HK-2 (cell line): Measurements from ENCODE around the gene BRICD5.
A peak's percentile ranks its signal among the peaks of the same experiment; 100 is the strongest.

ENCODE experiments used
- DNase-seq: peaks from one replicate; pipeline ENCODE4 v3.0.0-alpha.2; 2018; ENCODE audit not compliant: unreplicated experiment

Gene BRICD5

DNA sequence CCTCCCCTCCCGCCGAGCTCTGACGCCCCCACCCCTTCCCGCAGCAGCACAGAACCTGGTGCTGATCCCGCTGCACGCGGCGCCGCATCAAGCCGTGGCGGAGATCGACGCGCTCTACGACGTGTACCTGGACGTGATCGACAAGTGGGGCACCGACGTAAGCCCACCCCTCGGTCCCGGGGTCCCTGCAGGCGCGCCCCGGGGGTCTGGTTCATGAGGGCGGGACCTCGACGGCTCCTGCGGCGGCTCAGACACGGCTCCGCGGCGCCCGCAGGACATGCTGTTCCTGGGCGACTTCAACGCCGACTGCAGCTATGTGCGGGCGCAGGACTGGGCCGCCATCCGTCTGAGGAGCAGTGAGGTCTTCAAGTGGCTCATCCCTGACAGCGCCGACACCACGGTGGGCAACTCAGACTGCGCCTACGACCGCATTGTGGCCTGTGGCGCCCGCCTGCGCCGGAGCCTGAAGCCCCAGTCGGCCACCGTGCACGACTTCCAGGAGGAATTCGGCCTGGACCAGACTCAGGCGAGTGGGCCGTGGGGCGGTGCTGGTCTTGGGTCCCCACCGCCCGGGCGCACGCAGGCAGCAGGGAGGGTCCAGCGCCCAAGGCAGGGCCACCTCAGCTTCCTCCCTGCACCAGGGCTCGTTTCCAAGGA, 27.0 kb upstream of the BRICD5 start:
- DNase-seq, result no peak

DNA sequence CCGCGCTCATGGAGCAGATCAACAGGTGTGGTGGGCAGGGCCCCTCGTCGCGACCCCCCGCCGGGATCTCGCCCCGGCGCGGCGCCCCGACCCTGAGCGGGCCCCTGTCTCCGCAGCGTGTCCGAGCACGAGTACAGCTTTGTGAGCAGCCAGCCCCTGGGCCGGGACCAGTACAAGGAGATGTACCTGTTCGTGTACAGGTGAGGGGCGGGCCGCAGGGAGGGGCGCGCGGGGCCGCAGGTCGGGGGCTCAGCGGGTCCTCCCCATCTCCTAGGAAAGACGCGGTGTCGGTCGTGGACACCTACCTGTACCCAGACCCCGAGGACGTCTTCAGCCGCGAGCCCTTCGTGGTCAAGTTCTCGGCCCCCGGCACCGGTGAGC, 26.4 kb upstream of the BRICD5 start:
- no peak for DNase-seq

DNA sequence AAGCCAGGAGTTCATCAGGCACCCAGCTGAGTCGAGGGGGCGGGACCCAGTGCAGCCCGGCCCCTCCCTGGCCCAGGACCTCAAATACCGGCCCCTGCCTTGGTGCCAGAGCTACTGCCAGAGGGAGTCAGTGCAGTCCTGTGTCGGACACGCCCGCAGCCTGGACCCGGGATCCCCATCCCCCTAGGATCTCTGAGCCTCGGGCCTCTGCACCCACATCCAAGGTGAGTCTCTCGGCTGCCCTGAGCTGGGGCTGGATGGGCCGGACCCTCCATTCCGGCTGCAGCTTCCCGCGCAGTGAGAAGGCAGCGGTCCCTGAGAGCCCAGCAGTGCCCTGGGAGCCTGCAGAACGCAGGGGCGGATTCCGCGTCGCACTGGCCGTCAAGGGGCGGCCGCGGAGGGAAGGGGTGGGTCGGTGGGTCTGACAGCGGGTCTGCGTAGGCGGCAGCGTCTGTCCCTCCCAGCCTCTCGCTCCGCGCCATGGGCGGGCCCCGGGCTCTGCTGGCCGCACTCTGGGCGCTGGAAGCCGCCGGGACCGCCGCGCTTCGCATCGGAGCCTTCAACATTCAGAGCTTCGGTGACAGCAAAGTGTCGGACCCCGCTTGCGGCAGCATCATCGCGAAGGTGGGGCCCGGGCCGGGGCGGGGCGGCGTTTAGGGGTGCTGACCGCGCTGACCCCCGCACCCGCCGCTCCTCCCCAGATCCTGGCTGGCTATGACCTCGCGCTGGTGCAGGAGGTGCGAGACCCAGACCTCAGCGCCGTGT, 25.9 kb upstream of the BRICD5 start, which contains the start of gene DNASE1L2:
Gene DNASE1L2, plus strand, starts transcription at position 108 of the 765 bp plus-strand sequence. Its CDS starts 373 bp downstream, at position 481.
- no peak for DNase-seq

DNA sequence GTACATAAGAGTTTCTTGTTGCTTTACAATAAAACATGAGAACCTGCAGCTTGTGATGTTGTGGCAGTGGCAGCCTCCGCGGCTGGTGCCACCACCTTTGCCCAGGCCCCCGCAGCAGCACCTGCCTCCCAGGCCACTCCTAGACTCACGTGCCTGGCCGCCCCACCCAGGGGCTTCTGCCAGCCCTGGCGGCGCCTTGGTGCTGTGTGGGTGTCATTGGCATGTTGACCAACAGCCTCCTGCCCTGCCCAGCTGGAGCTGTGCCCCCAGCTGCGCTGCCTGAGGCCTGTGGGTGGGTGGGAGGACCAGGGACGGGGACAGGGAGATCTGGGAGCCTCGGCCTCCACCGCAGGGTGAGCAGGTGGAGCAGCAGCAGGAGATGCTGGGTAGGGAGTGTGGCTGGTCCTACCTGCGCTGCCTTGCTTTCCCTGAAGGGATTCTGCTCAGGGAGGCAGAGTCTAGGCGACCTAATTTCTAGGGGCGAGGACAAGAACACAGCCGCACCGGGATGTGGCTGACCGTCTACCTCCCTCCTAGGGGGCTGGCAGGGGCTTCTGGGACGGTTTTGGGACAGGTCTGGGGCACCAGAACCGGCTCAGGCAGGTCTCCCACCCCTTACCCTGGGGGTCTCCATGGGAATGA, 25.2 kb upstream of the BRICD5 start:
- DNase-seq, result no peak

DNA sequence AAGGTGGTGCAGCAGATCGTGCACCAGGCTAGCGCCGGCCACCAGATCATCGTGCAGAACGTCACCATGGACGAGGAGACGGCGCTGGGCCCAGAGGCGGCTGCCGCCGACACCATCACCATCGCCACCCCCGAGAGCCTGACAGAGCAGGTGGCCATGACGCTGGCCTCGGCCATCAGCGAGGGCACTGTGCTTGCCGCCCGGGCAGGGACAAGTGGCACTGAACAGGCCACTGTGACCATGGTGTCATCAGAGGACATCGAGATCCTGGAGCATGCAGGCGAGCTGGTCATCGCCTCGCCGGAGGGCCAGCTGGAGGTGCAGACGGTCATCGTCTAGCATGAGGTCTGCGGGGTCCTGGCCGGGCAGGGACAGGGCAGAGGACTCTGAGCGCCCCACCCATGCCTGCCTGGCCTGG, 24.6 kb upstream of the BRICD5 start:
- no peak for DNase-seq

DNA sequence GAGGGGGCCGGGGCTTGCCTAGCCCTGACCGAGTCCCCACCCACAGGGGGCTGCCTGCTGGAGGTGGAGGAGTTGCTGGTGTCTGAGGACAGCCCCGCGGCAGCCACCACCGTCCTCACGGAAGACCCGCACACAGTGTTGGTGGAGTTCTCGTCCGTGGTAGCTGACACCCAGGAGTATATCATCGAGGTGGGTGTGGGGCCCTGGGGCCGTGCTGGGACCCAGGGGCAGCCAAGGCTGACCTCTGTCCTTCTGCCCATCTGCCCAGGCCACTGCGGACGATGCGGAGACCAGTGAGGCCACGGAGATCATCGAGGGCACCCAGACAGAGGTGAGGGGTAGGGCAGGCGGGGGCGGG, 24.1 kb upstream of the BRICD5 start:
- DNase-seq, result no peak

DNA sequence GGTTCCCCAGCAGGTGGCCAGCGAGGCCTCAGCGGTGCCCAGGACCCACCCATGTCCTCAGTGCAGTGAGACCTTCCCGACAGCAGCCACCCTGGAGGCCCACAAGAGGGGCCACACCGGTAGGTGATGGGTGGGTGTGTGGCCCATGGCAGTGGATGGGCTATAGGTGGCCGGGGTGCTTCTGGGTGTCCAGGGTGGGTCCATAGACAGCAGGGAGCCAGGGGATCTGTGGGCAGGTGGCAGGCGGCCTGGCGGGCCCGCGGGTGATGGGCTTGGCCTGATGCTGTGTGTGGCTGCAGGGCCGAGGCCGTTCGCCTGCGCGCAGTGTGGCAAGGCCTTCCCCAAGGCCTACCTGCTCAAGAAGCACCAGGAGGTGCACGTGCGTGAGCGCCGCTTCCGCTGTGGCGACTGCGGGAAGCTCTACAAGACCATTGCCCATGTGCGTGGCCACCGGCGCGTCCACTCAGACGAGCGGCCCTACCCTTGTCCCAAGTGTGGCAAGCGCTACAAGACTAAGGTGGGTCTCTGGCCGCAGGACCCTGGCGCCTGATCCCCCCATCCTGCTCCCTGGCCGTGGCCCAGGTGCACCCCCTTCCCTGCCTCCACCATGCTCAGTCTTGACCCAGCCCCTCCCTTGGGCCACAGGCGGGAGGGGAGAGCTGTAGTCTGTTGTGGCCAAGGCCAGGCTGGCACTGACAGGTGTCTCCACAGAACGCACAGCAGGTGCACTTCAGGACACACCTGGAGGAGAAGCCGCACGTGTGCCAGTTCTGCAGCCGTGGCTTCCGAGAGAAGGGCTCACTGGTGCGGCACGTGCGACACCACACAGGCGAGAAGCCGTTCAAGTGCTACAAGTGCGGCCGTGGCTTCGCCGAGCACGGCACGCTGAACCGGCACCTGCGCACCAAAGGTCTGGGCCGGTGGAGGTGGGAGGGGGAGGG, 23.5 kb upstream of the BRICD5 start:
- no peak for DNase-seq

DNA sequence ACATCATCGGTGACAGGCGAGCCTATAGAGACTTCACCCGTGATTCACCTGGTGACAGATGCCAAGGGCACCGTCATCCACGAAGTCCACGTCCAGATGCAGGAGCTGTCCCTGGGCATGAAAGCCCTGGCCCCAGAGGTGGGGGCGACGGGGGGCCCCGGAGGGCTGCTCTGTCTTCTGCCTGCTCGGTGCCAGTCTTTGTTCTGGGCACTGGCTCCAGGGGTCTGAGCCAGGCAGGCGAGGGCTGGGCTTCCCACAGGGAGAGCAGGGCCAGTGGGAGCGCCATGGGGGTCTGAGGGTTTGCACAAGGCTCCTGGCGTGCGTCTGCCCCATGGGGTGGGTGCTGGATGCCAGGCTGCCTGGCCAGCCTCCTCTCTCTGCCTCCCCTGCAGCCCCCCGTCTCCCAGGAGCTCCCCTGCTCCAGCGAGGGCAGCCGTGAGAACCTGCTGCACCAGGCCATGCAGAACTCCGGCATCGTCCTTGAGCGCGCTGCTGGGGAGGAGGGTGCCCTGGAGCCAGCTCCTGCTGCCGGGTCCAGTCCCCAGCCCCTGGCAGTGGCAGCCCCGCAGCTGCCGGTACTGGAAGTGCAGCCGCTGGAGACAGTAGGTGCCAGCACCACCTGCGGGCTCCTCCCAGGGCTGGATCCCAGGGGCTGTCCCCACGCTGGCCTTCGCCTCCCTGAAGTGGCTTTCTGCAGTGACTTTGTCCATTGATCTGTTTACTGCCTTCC, 22.5 kb upstream of the BRICD5 start:
- no peak for DNase-seq

DNA sequence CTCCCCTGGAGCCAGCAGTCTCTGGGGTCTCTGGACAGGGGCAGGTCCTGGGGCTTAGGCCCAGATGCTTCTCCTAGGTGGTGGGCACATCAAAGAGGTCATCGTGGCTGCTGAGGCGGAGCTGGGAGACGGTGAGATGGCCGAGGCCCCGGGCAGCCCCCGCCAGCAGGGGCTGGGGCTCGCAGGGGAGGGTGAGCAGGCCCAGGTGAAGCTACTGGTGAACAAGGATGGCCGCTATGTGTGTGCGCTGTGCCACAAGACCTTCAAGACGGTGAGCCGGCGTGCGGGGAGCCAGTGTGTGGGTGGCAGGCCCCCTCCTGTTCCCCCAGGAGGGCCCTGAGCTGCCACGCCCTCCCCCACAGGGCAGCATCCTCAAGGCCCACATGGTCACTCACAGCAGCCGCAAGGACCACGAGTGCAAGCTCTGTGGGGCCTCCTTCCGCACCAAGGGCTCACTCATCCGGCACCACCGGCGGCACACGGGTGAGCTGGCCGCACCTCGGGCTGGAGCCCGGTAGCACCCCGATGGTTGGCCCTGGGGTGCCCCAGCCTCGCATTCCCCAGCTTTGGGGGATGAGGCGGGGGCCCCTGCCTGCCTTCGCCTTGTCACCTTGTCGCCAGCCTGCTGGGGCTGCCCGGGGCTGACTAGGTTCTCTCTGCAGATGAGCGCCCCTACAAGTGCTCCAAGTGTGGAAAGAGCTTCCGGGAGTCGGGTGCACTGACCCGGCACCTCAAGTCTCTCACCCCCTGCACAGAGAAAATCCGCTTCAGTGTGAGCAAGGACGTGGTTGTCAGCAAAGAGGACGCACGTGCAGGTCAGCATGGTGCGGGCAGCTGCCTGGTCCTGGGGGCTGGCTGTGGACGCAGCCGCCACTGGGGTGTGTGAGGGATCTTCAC, 21.7 kb upstream of the BRICD5 start:
- DNase-seq, result no peak

DNA sequence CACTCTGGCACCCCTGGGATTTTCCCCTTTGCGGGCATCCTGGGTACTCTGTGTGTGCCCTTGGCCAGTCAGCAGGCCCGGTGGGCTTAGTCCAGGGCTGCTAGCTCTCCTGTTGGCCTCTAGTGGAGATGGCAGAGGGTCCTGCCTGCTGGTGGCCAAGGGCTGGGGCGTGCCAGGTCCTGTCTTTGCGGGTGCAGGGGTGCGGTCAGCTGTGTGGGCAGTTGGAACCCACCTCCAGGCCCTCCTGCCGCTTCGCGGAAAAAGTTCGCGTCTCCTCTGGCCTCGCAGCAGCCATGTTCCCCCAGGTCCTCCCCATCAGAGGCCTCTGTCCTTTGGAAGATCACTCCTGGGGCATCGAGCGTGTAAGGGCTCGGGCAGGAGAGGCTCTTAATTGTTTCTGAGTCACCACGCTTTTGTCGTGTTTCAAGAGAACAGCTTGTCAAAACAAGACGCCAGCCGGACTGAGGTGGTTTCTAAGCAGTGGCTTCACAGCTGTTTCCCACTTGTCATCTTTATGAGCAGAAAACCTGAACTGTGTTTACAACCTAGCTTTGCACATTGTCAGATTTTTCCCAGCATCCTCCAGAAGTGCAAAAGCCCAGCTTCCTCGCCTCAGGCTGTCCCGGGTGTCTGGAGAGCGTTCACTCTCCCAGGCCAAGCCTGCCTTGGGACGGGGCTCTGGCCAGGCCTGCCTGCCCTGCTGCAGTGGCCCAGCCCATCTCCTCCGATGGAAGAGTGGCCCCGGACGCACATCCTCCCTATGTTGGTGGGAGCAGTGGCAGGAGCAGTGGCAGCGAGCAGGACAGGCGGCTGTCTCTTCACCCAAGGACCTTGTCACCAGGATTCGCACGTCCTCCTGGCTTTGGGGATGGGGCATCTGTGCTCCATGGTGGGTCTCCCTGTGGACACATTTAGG, 20.6 kb upstream of the BRICD5 start:
- DNase-seq, result no peak

DNA sequence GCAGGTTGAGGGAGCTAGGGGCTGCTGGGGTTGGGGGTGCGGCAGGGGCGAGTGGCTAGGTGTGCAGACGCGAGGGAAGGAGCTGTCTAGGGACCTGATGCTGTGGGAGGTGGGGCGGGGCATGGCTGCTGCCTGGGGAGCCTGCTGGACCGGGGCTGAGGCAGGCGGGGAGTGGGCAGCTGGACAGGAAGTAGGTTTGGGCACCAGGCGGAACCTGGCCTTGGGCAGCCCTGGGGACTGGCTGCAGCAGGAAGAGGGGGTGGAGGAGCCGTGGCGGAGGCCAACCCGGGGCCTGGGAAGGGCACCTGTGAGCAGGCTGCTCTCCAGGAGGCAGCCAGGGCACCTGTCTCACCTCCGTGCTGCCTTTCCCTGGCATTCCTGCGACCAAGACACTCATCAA, 19.7 kb upstream of the BRICD5 start:
- no peak for DNase-seq

DNA sequence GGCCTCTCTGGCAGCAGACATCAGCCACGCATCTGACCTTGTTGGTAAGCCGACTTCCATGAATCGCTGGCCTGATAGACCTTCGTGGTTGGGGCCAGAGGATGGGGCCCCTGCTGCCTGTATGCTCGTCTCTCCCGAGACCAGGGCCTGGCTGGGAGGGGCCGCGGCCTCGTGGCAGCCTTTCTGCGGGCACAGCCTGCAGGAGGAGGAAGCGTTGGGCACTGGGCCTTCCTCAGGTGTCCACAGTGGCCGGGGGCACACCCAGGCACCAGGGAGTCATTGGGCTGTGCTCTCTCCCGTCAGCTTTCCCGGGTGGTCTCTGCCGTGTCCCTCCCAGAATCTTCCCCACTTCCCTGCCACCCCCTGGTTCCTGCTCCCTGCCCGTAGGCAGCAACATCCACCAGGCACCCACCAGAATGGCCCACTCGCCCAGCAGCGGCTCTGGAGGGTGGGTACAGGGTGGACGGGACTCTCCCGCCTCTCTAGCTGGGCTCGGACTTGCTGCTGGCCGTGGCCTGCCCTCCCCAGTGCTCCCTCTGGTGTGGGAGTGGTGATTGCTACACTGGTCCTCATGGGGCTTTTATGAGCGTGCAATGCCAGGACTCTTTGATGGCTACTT, 19.1 kb upstream of the BRICD5 start:
- DNase-seq, result no peak

DNA sequence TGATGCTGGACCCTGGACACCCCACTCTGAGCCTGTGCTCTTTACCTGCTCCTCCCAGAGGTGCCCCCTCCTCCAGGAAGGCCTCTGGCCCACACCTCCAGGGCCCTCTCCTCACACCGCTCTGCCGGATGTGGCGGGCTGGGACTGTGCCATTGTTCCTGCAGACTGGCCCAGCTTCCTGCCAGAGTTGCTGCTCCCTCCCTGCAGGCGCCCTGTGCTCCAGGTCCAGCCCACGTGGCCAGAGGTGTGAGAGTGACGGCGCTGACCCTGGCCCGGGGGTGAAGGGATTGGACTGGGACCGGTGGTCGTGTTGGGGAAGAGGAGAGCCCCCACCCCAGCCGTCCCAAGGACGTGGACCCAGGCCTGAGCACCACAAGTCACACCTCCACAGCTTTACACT, 18.4 kb upstream of the BRICD5 start:
- no peak for DNase-seq

DNA sequence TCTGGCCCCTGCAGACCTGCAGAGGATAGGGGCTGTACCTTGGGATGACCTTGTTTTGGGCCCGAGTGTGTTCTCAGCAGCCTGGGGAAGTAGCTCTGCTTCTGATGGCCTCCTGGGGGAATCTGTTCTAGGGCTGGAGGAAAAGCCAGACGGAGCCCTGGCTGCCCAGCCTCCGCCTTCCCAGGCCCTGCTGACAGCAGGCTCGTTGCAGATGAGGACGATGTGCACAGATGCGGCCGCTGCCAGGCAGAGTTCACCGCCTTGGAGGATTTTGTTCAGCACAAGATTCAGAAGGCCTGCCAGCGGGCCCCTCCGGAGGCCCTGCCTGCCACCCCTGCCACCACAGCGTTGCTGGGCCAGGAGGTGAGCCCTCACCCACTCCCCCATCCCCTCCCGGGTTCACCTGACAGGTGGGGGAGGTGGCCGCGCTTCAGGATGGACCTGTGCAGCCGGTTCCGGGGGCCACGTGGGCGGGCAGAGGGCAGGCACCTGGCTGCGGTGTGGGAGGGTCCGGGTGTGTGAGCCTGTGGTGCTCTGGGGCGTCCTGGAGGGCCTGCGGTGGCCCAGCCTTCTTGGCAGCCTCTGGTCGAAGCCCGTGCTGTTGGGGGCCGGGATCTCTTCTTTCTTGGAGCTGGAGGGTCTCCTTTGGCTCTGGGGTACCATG, 17.6 kb upstream of the BRICD5 start:
- no peak for DNase-seq

DNA sequence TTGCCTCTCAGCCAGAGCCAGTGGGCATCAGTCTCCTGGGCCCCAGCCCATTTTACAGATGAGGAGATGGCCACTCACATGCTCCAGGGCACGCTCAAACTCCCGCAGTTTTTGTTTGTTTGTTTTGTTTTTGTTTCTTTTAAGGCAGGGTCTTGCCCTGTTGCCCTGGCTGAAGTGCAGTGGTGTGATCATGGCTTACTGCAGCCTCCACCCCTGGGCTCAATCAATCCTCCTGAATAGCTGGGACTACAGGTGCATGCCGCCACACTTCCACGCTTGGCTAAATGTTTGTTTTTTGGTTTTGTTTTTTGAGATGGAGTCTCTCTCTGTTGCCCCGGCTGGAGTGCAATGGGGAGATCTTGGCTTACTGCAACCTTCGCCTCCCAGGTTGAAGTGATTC, 16.3 kb upstream of the BRICD5 start:
- DNase-seq, result no peak

DNA sequence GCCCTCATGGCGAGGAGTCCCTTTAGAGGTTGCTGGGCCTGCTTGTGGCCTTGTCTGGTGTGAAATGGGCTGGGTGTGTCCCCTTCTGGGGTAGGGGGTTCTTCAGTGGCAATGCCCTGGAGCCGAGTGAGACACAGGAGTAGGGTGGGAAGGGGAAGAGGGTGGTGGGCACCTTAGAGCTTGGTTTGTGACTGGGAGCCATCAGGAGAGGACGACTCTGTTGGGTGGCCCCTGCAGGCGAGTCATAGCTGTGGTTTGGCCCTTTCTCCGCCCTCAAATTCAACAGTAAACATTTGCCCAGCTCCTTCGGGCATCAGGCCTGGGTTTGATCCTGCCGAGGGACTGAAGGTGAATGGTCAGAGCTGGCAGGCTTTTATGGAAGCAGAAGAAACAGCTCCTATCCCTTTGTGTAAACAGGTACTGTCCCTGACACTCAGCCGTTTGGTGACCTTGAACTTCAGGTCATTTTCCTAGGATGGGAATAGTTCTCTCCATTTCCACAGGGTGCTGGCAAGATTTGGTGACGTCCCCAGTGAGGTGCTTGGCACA, 15.7 kb upstream of the BRICD5 start:
- no peak for DNase-seq

DNA sequence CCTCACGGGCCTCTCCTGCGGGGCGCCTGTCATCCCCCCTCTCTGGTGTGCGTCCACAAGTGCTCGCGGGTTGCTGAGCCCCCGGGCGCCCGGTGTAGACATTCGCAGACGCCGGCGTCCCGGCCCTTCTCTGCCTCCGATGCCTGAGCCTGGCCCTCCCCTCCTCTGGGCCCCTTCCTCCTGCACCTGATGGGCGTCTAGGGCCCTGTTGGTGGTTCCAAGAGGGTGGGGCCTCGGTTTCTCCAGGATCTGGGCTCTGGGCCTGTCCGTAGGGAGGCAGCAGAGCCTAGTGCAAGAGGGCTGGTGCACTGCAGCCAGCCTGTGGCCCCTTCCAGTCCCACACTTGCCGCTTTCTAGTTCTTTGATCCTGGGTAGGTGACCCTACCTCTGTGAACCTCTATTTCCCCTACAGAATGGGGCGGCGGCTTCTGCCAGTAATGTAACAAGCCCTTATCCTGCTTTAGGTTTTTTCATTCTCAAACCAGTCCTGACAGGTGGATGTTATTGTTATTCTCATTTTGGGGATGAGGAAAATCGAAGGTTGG, 13.4 kb upstream of the BRICD5 start:
- peak; percentile 43 for DNase-seq
